Ovary (tissue), 9 donors: Measurements from ENCODE around the gene CHST12. TPM values are rescaled to one million over a fixed set of nuclear protein-coding genes. Genes with fewer than 3 reads are reported as not detected.

Experiments used
- DNase-seq, 5 donors: peaks; one replicate each; pipeline ENCODE4 v3.0.0-alpha.2; 2019 to 2020
- H3K27ac ChIP-seq, 2 donors: fragments of 200-600 bp; one replicate each; pipeline versions ENCODE4 v1.5.1 to v1.8.0; 2019 to 2022
- H3K27me3 ChIP-seq: fragments of 200-600 bp; one replicate; pipeline ENCODE4 v1.8.0; 2022
- H3K36me3 ChIP-seq: fragments of 200-600 bp; sonication (generic); one replicate; pipeline ENCODE4 v1.5.1; 2019
- H3K4me1 ChIP-seq: one replicate; pipeline ENCODE4 v1.8.1; 2013; ENCODE audit warnings: mild to moderate bottlenecking, moderate library complexity; ENCODE audit not compliant: insufficient read depth
- H3K4me3 ChIP-seq: fragments of 200-600 bp; sonication (generic); one replicate; pipeline ENCODE4 v1.5.1; 2017
- H3K9me3 ChIP-seq, 2 donors: fragments of 200-600 bp in 1 of 2; sonication (generic) in 1 of 2; one replicate each; pipeline versions ENCODE4 v1.5.1 to v1.8.1; 2013 to 2019; ENCODE audit warnings: mild to moderate bottlenecking in 1 of 2, moderate library complexity in 1 of 2
- EP300 ChIP-seq: sonication (generic); formaldehyde crosslinking; IDR thresholded peaks from one replicate; pipeline ENCODE4 v1.6.1; 2017; ENCODE audit warnings: antibody characterized with exemption
- POLR2A ChIP-seq: fragments of 450-650 bp; IDR thresholded peaks from one replicate; pipeline ENCODE4 v1.6.1; 2017; ENCODE audit warnings: antibody characterized with exemption, mild to moderate bottlenecking, moderate library complexity
- WGBS, 3 donors: extraction: QIAGEN DNeasy Blood & Tissue Kit in 1 of 3; methylation state at CpG; one replicate each; pipeline versions ENCODE4 v1.1.5 to v1.1.7; 2013 to 2017; 5-methylcytosine and 5-hydroxymethylcytosine counted together
- intact Hi-C, 4 donors: fragments of 100-400 bp; cut with DNase I; formaldehyde crosslinking; loops; one replicate each; pipeline versions ENCODE4 v1.11.0 to v1.15.1; 2022 to 2023
- polyA plus RNA-seq, 2 donors: library from polyadenylated mRNA; stranded (reverse); fragments of 200-250 nt in 1 of 2; fragments of 350-450 nt in 1 of 2; fragmentation: Illumina TruSeq in 1 of 2; extraction: RNeasy Lipid Tissue Mini Kit (QIAGEN cat#74804) in 1 of 2; gene quantifications; one replicate each; pipeline ENCODE4 v1.2.3, GENCODE V29; 2013 to 2014
- total RNA-seq, 7 donors: library from RNA; depleted of rRNA in 2 of 7; stranded (reverse); fragments of >200 nt in 2 of 7; fragmentation: NEBNext Ultra II Directional in 3 of 7; extraction: Animal tissue kit (Norgen Biotek cat#: 25700) in 3 of 7; gene quantifications; one replicate each; pipeline versions ENCODE4 v1.1.0 to v1.2.4, GENCODE V29; 2016 to 2023
- TF ChIP-seq, protein P1 (sequence below), 3 donors: fragments of 450-650 bp in 2 of 3; fragments of 200-600 bp in 1 of 3; IDR thresholded peaks; one replicate each; pipeline versions ENCODE4 v1.5.1 to v1.8.0; 2016 to 2022; ENCODE audit warnings: antibody characterized with exemption in 3 of 3, mild to moderate bottlenecking in 1 of 3
- donor health status: DM: no; HTN: no; CAD: no; lungs with moderate emphysema.
- donor health status: DM: no; HTN: no; CAD: no.
- donor health status: Bipolar disorder and iron deficiency.
- donor health status: DM: yes; HTN: yes; CAD: no.
- donor health status: DM: no; HTN: no; CAD: no.
- donor health status: DM: yes; HTN: yes; CAD: no.

Gene CHST12
- total and polyA plus RNA-seq, 9 donors: 3.9 to 21.7 (median 12.6) TPM

DNA sequence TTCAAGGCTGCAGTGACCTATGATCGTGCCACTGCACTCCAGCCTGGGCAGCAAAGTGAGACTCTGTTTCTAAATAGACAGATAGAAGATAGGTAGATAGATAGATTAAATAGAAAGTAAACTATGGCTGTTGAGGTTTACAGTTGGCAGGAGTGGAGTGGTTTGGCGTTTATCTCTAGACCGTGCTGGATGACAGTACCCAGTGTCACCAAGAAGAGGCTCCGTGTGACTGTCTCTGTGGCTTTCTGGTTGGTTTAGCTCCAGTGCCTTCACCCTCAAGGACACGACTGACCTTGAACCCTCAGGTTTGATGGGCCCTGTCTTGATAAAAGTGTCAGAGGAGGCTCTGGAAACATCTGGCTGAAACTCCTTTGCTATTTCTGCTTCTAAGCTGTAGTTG, 31.7 kb downstream of the CHST12 start:
- Histone ChIP-seq H3K9me3 (no peaks in the 10 kb centered on the region), H3K27ac (no peak overlapping the region), H3K36me3 (no peaks in the 10 kb centered on the region), H3K4me3 (no peak overlapping the region), H3K27me3 (no peaks in the 10 kb centered on the region), H3K4me1 (no peaks in the 10 kb centered on the region)
- no peak for TF ChIP-seq POLR2A
- TF ChIP-seq EP300: no peak
- TF ChIP-seq, protein P1, sequence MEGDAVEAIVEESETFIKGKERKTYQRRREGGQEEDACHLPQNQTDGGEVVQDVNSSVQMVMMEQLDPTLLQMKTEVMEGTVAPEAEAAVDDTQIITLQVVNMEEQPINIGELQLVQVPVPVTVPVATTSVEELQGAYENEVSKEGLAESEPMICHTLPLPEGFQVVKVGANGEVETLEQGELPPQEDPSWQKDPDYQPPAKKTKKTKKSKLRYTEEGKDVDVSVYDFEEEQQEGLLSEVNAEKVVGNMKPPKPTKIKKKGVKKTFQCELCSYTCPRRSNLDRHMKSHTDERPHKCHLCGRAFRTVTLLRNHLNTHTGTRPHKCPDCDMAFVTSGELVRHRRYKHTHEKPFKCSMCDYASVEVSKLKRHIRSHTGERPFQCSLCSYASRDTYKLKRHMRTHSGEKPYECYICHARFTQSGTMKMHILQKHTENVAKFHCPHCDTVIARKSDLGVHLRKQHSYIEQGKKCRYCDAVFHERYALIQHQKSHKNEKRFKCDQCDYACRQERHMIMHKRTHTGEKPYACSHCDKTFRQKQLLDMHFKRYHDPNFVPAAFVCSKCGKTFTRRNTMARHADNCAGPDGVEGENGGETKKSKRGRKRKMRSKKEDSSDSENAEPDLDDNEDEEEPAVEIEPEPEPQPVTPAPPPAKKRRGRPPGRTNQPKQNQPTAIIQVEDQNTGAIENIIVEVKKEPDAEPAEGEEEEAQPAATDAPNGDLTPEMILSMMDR (IDR thresholded peaks at IDR 0.05): no peak
- DNase-seq: no peak
- 72 to 80% (median 75%) methylated on average over 5 of the region's 5 CpGs for WGBS, 3 donors
- intact Hi-C loops: no loop called here

DNA sequence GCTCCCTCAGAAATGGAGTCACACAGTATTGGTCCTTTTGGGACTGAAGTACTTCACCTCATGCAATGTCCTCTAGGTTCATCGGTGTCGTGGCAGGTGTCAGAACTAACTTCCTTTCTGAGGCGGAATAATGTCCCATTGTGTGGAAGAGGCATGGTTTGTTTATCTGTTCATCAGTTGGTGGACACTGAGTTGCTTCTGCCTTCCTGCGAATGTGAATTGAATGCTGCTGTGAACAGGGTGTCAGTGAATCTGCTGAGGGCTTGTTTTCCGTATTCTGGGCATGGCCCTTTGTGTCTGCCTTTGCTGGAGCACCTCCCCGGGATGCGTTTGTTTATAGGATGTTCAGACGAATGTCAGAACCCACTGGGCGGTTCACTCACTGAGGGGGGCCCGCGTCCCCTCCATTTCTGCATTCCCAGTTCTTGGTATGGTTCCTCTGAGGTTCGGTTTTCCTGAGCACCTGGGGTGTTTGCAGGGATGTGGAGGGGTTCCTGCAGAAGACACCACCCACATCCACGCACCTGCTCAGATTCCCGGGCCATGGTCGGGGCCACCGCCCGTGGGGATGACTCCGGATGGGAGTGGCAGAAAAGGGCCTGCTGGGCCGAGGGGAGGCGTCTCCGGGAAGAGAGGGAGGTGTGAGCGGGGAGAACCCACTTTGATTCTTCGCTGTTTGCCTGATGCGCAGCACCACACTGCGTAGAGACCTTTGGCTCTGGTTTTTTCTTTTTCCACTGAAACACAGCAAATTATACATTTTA, 33.1 kb downstream of the CHST12 start:
- DNase-seq: no peak
- Histone ChIP-seq H3K27me3 (no peaks in the 10 kb centered on the region), H3K36me3 (no peaks in the 10 kb centered on the region), H3K4me3 (no peak overlapping the region), H3K4me1 (no peaks in the 10 kb centered on the region), H3K27ac (no peak overlapping the region), H3K9me3 (no peaks in the 10 kb centered on the region)
- 86 to 92% (median 89%) methylated on average over 25 of the region's 25 CpGs for WGBS, 3 donors
- intact Hi-C loops: no loop called here
- TF ChIP-seq EP300: no peak
- TF ChIP-seq, protein P1 (IDR thresholded peaks at IDR 0.05): no peak
- TF ChIP-seq POLR2A: no peak

DNA sequence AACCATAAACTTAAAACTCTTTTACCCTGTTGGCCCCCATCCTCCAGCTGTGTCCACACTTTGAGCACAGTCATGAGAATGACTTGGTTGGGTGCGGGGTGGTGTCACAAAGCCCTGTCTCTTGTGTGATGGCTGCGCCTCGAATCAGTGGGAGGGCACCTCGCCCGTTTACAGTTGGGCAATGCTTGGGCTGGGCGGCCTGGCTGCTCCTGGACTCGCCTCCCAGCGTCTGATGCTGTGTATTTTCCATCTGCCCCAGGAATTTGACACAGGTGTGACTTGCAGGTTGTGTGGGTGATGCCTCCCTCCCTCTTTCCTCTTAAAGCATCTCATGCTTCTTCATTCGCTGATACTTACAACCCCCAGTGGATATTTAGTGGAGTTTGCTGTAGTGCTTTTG, 33.7 kb downstream of the CHST12 start:
- WGBS, 3 donors: 90 to 95% (median 94%) methylated on average over 9 of the region's 9 CpGs
- no peak overlapping the region for H3K27ac ChIP-seq
- no peaks in the 10 kb centered on the region for H3K4me1 ChIP-seq
- H3K9me3 ChIP-seq: no peaks in the 10 kb centered on the region
- intact Hi-C loops: no loop called here
- H3K27me3 ChIP-seq: no peaks in the 10 kb centered on the region
- H3K4me3 ChIP-seq: no peak overlapping the region
- TF ChIP-seq, protein P1 (IDR thresholded peaks at IDR 0.05): no peak
- TF ChIP-seq EP300 (no peak), POLR2A (no peak)
- no peaks in the 10 kb centered on the region for H3K36me3 ChIP-seq
- DNase-seq: no peak

DNA sequence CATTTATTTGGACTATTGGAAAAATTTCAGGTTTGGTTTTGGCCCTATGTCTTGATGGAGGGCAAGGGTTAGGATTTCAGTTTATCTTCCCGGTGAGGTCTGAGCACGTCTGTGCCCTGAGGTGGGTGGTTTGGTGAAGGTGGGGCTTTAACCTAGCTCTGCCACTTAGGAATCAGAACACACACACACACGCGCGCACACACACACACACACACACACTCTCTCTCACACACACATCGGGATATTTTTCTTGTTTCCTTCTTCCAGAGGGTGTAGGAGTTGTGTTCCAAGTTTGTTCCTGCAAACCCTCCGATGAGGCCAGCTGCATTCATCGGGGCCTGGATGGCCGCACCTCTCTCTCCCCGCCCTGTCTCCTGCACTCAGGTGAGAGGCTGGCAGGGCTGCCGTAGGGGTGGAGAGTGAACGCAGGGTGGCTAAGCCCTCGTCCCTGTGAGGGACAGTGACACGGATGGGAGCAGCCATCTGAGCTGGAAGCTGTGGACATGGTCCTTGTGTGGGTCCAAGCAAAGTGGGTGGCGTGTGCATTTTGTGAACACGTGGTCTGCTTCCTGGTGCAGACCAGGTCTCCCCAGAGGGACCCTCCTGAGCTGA, 34.2 kb downstream of the CHST12 start:
- H3K27me3 ChIP-seq: no peaks in the 10 kb centered on the region
- intact Hi-C loops: no loop called here
- 75 to 81% (median 78%) methylated on average over 16 of the region's 16 CpGs for WGBS, 3 donors
- H3K27ac ChIP-seq: no peak overlapping the region
- H3K4me3 ChIP-seq: no peak overlapping the region
- no peak for DNase-seq
- no peak for TF ChIP-seq EP300
- no peak for TF ChIP-seq POLR2A
- TF ChIP-seq, protein P1 (IDR thresholded peaks at IDR 0.05): no peak
- H3K9me3 ChIP-seq: no peaks in the 10 kb centered on the region
- no peaks in the 10 kb centered on the region for H3K36me3 ChIP-seq
- no peaks in the 10 kb centered on the region for H3K4me1 ChIP-seq
